SKM-1 (cell line): Measurements from ENCODE around the gene RIPPLY1.

Experiments
- DNase-seq: peaks from one replicate; lab custom pipeline; 2025; ENCODE audit not compliant: unreplicated experiment; lab: John Stamatoyannopoulos, UW

Gene RIPPLY1, protein sequence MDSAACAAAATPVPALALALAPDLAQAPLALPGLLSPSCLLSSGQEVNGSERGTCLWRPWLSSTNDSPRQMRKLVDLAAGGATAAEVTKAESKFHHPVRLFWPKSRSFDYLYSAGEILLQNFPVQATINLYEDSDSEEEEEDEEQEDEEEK

GRCh38 chrX:106903291-106903824, at the start of gene RIPPLY1:
RIPPLY1 (minus strand) TSS chrX:106903341; CDS start chrX:106903287, 54 bp downstream.
- no peak for DNase-seq

DNA sequence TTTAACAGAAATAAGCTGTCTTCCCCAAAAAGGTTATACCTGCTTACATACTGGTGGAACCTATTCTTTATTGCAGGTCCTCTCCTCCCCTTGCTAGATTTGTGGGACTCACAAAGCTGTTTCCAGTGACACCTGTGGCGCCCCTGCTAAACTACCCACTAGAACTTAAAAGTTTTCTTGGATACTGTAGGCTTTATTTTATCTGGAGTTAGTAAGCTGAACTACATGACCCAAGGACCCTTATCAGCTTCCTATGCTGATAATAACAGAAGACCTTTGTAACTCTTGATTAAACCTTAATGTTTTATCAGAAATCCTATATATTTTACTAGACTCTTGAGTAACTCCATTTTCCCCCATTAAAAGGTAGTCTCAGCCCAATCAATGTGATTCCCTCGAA, 49.4 kb upstream of the RIPPLY1 start:
- DNase-seq: no peak

DNA sequence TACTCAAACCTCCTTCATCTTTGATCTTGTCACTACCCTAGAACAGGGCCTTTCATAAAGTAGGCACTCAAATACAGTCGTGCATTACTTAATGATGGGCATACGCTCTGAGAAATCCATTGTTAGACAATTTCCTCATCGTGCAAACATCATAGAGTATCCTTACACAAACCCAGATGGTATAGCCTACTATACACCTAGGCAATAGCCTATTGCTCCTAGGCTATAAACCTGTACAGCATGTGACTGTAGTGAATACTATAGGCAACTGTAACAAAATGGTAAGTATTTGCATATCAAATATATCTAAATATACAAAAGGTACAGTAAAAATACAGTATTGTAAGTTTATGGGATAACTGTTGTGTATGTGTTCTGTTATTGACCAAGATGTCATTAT, 48.9 kb upstream of the RIPPLY1 start:
- no peak for DNase-seq

DNA sequence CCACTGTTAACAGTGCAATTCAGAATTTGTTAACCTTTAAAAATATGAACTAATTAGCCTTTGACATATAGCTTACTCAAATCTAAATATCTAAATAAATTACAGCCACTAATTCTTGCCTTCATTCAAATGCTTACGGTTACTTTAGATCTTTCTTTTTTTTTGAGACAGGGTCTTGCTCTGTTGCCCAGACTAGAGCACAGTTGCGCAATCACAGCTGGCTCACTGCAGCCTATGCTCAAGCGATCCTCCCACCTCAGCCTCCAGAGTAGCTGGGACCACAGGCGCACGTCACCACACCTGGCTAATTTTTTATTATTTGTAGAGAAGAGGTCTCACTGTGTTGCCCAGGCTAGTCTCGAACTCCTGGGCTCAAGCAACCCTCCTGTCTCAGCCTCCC, 48.1 kb upstream of the RIPPLY1 start:
- no peak for DNase-seq

- no peak for DNase-seq
Measured at GRCh38 chrX:106950381-106950780, 47.2 kb upstream of the RIPPLY1 start.

- DNase-seq: no peak
Measured at GRCh38 chrX:106949366-106949765, 46.2 kb upstream of the RIPPLY1 start.

- no peak for DNase-seq
Measured at GRCh38 chrX:106948641-106949040, 45.5 kb upstream of the RIPPLY1 start.

DNA sequence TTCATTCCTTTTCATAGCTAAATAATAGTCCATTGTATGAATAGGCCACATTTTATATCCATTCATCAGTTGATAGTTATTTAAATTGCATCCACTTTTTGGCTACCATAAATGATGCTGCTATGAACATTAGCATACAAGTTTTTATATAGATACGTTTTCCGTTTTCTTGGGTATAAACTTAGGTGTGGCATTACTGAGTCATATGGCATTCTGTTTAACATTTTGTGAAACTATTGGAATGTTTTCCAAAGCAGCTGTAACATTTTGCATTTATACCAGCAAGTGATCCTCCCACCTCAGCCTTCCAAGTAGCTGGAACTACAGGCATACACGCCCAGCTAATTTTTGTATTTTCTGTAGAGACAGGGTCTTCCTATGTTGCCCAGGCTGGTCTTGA, 43.3 kb upstream of the RIPPLY1 start:
- DNase-seq: no peak

- no peak for DNase-seq
Measured at GRCh38 chrX:106940068-106940467, 36.9 kb upstream of the RIPPLY1 start.

GRCh38 chrX:106939566-106939965, 36.4 kb upstream of the RIPPLY1 start:
- no peak for DNase-seq

- no peak for DNase-seq
Measured at GRCh38 chrX:106936246-106936645, 33.1 kb upstream of the RIPPLY1 start.

DNA sequence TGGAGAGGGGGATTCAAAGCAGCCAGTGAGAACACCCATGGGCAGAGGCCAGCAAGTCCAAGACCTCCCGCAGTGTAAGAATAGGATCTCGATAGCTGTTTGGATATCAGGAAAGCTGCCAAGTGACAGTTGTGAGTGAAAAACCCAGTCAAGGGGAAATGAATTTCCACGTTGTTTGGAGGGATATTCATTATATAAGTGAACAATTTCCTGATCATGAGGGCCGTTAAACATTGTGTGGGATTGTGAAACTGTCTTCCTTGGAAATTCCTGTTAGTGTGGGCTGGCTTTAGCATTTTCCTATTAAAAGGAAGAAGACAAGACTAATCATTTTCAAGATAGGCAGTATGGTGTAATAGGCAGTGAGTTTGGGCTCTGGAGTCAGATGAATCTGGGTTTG, 32.0 kb upstream of the RIPPLY1 start:
- no peak for DNase-seq

- no peak for DNase-seq
Measured at GRCh38 chrX:106933538-106933961, 30.4 kb upstream of the RIPPLY1 start.

DNA sequence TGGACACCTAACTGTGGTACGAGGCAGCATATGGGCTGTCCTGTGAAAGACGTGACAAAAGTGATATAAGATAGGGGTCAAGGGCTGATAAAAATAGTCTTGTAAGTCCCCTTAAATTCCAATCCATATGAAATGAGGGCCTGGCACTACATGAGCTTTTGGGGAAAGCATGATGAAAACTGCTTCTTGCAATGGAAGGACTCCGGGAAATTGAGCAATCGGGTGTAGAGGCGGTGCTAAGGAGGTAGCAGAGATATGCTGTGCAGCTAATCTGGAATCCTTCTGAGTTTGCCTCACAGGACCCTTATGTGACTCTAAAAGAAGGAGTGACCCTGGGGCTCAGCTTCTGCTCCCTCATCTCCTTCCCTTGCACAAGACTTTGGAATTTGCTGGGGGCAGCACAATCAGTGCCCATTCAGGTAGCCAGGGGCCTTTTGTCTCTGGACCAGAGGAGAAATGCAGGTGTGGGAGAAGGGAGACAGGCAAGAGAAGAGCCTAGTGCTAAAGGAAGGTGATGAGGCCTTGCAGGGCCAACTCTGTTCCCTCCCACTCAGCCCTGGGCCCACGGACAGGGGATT, 29.9 kb upstream of the RIPPLY1 start:
- DNase-seq: no peak

DNA sequence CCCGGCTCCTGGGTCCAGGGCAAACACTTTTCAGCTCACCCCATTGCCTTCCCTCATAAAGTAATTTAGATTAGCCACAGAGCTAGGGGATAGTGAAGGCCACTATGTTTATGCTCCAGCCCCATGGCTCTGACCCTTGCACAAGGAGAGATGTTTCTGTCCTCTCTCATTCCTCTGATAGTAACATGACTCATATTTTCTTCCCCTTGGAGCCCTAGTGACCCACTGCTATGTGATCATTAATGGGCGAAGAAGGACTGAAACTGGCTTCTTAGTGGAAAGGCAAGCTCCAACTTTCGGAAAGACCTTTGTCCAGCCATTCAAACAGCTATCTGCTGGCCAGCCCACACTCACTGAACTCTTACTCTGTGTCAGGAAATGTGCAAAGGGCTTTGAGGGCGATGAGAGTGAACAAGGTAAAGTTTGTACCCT, 29.4 kb upstream of the RIPPLY1 start:
- DNase-seq: no peak

- DNase-seq: no peak
Measured at GRCh38 chrX:106931831-106932491, 28.8 kb upstream of the RIPPLY1 start.

GRCh38 chrX:106928227-106928626, 25.1 kb upstream of the RIPPLY1 start:
- DNase-seq: no peak

GRCh38 chrX:106927700-106928099, 24.6 kb upstream of the RIPPLY1 start:
- DNase-seq: no peak

DNA sequence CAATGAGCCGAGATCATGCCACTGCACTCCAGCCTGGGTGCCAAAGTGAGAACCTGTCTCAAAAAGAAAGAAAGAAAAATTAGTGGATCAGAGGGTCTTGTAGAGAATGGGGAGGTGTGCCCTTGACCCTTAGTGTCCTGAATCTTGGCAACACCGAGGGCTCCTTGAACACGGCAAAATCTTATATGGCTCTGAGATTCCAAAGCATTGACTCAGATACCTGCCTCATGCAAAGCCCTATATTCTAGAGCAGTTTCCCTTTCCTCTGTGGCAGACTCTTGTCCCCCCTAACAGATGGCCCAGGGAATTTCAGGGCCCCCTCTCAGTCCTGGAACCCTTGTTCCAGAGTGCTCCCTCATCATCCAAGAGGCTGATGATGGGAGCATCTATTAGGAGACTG, 23.9 kb upstream of the RIPPLY1 start:
- no peak for DNase-seq

DNA sequence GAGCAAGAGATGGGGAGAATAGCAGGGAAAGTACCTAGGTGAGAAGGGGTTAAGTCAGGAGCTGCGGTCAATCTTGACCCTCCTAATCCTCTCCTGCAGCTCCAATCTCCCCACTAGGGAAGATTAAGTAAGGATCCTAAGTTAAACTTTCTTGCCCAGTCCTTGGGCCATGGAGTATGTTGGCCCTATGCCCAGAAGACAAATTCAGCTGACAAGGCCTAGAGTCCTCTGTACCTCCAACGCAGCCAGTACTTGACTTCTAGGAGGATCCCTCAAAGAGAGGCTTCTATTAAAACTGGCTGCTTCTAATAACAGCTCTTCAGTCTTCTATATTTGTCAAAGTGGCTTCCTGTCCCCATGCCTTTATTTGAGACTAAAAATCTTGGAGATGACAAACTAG, 18.5 kb upstream of the RIPPLY1 start:
- DNase-seq: no peak

DNA sequence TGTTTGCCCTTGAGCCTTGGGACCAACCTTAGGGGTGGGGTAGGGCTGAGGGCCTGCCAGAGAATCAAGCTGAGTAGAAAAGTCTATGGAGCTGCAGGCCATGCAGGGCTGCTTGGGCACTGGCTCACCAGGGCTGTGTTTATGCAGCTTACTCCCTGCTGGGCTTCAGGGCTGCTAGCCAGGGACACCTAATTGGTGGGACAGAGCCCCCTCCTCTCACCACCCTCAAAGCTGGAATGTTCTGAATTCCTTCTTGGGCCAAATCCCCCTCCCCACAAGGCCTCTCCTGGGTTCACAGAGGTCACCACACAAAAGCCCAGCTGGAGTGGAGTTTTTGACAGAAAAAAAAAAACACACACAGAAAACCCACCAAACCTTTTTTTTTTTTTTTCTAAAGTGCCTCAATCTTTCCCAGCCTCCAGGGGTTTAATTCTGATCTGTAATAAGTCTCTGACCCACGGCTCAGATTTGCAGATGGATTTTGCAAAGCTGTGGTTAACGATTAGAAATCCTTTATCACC, 16.9 kb upstream of the RIPPLY1 start, which contains the start of gene CLDN2:
TSS of gene CLDN2 (plus strand) at position 471 of the 521 bp plus-strand sequence. CDS start 7,827 bp downstream, outside the sequence.
- no peak for DNase-seq
